Brain microvascular endothelial cell (primary cell): ENCODE data around the gene MRPS27.

Experiments
- DNase-seq: peaks from one replicate; pipeline ENCODE4 v3.0.0-alpha.2; 2020
- H3K27ac ChIP-seq: fragments of 250-450 bp; sonication (Bioruptor Pico); 2 replicates; pipeline ENCODE4 v1.5.1; 2020; ENCODE audit warnings: mild to moderate bottlenecking, moderate library complexity
- H3K27me3 ChIP-seq: fragments of 250-450 bp; sonication (Bioruptor Pico); replicated peaks from 2 replicates; pipeline ENCODE4 v1.5.1; 2020; ENCODE audit warnings: mild to moderate bottlenecking
- H3K36me3 ChIP-seq: fragments of 250-450 bp; sonication (Bioruptor Pico); replicated peaks from 2 replicates; pipeline ENCODE4 v1.5.1; 2020; ENCODE audit warnings: mild to moderate bottlenecking
- H3K4me3 ChIP-seq: 2 replicates; pipeline ENCODE4 v1.5.1; 2011; ENCODE audit warnings: low read depth, mild to moderate bottlenecking, control low read depth, low read length, moderate library complexity
- CTCF ChIP-seq: IDR thresholded peaks from 2 replicates; pipeline ENCODE4 v1.5.1; 2011; ENCODE audit warnings: low read depth, mild to moderate bottlenecking, moderate library complexity, low read length, control low read depth, inconsistent platforms; ENCODE audit errors: missing control alignments
- in situ Hi-C: cut with HindIII; loops from 2 replicates; pipeline ENCODE4 v1.10.0; 2017; ENCODE audit warnings: low sequenced_read_pairs, low pct_ligation_motif_present

The MRPS27 gene

GRCh38 chr5:72188166-72188565 is 131.9 kb downstream of the MRPS27 start:
- no peak for DNase-seq
- no peak overlapping the region for H3K27ac ChIP-seq
- H3K36me3 ChIP-seq, result peaks cover 68% of the 10 kb centered on the region
- no peaks in the 10 kb centered on the region for H3K27me3 ChIP-seq
- H3K4me3 ChIP-seq, result no peak overlapping the region
- TF ChIP-seq CTCF, result no peak
- in situ Hi-C loops, result no loop called here

DNA sequence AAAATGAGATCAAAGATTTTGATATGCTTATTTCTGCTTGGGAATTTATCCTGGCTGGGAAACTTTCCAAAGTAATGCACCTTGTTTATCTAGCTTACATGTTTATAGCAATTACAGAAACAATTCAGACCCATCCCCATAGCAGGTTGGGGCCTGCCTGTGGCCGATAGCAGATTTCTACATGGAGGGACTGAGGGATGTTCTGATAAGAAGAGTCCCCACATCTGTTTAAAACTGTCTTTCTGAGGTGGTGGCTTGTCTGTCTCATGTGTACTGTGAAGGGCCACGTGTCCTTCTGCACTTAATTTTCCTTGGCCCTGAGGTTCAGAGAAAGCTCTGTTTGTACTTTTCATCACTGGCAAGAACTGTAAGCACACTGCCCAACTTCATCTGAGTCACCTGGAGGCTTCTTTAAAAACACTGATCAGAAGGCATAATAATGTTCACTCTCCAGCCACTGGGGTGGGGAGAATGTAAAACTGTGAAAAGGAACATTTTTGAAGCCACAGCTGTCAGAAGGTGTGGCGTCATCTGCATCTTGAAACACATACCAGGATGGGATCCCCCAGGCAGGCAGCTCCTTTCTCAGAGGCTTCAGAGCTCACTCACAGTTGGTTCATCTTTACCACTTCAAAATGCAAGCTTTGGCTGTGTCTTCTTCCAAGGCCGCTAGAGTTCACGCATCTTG is 132.5 kb downstream of the MRPS27 start:
- DNase-seq, result no peak
- Histone ChIP-seq H3K27ac (no peak overlapping the region), H3K27me3 (no peaks in the 10 kb centered on the region), H3K4me3 (no peak overlapping the region), H3K36me3 (peaks cover 71% of the 10 kb centered on the region)
- in situ Hi-C loops, result no loop called here
- no peak for TF ChIP-seq CTCF

DNA sequence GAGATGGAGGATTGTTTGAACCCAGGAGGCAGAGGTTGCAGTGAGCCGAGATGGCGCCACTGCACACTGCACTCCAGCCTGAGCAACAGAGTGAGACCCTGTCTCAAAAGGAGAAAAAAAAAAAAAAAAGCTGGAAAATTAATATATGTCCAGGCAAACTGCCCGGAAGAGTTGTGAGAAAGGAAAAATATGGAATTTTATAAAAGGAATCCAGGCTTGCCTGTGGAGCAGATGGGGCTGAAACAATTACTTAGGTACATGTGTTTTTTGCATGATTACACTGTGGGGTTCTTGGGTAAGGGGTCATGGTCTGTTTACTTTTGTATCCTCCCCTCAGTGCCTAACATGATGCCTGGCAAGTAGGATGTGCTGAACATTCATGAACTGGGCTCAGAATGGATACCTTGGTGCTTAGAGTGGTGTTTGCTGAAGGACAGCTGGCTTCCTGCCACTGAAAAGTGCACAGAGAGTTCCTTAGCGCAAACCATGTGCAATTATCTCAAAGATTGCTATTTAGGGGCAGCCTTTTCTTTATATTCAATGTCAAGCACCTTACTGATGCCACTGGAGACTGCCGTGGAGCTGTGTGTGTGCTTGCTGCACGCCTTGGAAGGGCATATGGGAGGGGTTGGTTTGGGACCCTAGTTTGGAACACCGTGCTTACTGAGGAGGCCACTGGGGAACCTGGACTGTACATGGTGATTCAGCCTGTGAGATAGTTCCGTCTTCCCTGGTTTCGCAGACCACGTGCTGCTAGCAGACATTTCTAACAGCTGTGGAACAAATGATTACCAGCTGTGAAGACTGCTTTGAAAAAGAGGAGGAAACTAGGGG is 134.3 kb downstream of the MRPS27 start:
- H3K27me3 ChIP-seq, result no peaks in the 10 kb centered on the region
- TF ChIP-seq CTCF, result no peak
- DNase-seq, result no peak
- H3K27ac ChIP-seq, result no peak overlapping the region
- H3K4me3 ChIP-seq, result no peak overlapping the region
- peaks cover 64% of the 10 kb centered on the region for H3K36me3 ChIP-seq
- in situ Hi-C loops, result no loop called here

DNA sequence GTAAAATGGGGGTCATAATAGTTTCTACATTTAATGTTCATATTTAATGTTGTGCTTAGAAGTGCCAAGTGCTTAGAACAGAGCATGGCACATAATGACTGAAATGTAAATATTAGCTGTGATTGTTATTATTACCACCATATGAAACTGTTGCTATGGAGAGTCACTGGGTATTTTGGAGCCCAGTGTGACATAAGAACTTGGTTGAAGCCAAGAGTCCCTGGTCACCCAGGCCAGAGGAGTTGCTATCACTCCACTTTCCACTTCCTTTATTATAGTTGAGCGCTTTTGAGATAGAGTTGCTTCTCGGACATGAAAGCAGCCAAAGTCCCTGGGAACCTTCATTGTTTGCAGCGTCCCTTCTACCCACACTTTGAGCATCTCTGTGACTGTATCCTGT is 135.6 kb downstream of the MRPS27 start:
- in situ Hi-C loops, result no loop called here
- TF ChIP-seq CTCF, result no peak
- Histone ChIP-seq H3K36me3 (peaks cover 58% of the 10 kb centered on the region), H3K4me3 (no peak overlapping the region), H3K27me3 (no peaks in the 10 kb centered on the region), H3K27ac (no peak overlapping the region)
- no peak for DNase-seq

- Histone ChIP-seq H3K27me3 (no peaks in the 10 kb centered on the region), H3K36me3 (peaks cover 48% of the 10 kb centered on the region), H3K27ac (no peak overlapping the region), H3K4me3 (no peak overlapping the region)
- TF ChIP-seq CTCF, result no peak
- in situ Hi-C loops, result no loop called here
- no peak for DNase-seq
Measured at GRCh38 chr5:72183101-72183520, 136.9 kb downstream of the MRPS27 start.

GRCh38 chr5:72182686-72183085 is 137.4 kb downstream of the MRPS27 start:
- H3K4me3 ChIP-seq, result no peak overlapping the region
- no peak for TF ChIP-seq CTCF
- peaks cover 44% of the 10 kb centered on the region for H3K36me3 ChIP-seq
- no peaks in the 10 kb centered on the region for H3K27me3 ChIP-seq
- in situ Hi-C loops, result no loop called here
- H3K27ac ChIP-seq, result no peak overlapping the region
- DNase-seq, result no peak
